ENCODE data around the gene TEF.

TEF gene

GRCh38 chr22:41415554-41415953, 33.8 kb downstream of the TEF start:
- no peaks in the 10 kb centered on the region for H3K9me2 ChIP-seq (ENCODE audit: low read depth, low read length)
- H3K27ac ChIP-seq (ENCODE audit: low read depth, low read length, poor library complexity, severe bottlenecking), result peak overlapping the region; percentile 82
- peak overlapping the region; percentile 87; the same call in 1 of the 2 replicates for H3K9ac ChIP-seq (ENCODE audit: low read length)
- peak overlapping the region; percentile 85 for H3K4me3 ChIP-seq (ENCODE audit: low read depth, low read length, poor library complexity, severe bottlenecking)
- H3K36me3 ChIP-seq (ENCODE audit: insufficient read depth, low read length), result peaks cover 7% of the 10 kb centered on the region; the same call in 1 of the 2 replicates
- H3K9me3 ChIP-seq (ENCODE audit: low read length), result no peaks in the 10 kb centered on the region
- peaks cover 5% of the 10 kb centered on the region; the same call in 1 of the 2 replicates for H3K79me2 ChIP-seq (ENCODE audit: insufficient read depth, low read length)
- peaks cover 37% of the 10 kb centered on the region for H3K4me1 ChIP-seq (ENCODE audit: insufficient read depth, low read length, severe bottlenecking)
- H3F3A ChIP-seq (ENCODE audit: insufficient read depth, low read length), result no peaks in the 10 kb centered on the region
- no peak overlapping the region for H2AFZ ChIP-seq (ENCODE audit: low read length)
- H3K4me2 ChIP-seq (ENCODE audit: low read length), result peak overlapping the region; percentile 79
- TF ChIP-seq CTCF (IDR thresholded peaks at IDR 0.05; ENCODE audit: low read length), result no peak
- no peak for TF ChIP-seq EZH2 (IDR thresholded peaks at IDR 0.05; ENCODE audit: borderline replicate concordance, low read length)
- no peaks in the 10 kb centered on the region for H3K27me3 ChIP-seq (ENCODE audit: insufficient read depth, low read length)
- no peaks in the 10 kb centered on the region for H4K20me1 ChIP-seq (ENCODE audit: insufficient read depth, low read length)

DNA sequence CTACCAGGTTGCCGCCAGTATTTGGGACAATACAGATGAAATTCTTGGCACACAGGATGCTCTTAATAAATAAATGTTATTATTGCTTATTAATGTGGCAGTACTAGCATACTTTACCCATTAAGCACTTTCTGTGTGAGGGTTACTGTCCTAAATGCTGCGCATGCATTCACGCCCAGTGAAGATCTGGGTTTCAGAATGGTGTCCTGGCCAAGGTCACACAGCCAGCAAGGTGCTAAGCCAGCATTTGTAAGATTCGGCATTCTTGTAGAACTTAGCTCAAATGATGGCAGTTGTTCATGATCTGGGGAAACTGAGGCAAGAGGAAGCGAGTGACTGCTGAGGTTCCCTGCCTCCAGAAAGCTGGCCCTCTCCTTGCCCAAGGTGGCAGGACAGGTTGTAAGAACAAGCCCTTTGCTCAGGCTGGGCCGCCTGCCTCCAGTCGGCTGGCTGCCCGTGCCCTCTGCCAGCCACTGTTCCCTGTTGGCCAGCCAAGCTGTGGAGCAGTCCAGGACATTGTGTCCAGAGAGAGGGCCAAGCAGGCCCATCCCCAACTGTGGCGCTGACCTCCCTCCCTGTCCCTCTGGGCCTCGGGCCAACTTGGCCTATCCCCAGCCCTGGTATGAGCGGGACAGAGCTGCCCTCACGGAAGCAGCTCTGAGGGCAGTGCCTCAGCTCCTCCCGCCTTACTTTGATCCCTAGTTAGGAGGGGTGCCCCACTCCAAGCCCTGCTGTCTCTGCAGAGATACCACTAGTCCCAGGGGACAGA, 36.1 kb downstream of the TEF start:
- Histone ChIP-seq H3K9ac (ENCODE audit: low read length) (no peak overlapping the region), H3K27me3 (ENCODE audit: insufficient read depth, low read length) (no peaks in the 10 kb centered on the region), H3K4me3 (ENCODE audit: low read depth, low read length, poor library complexity, severe bottlenecking) (no peak overlapping the region), H3K9me3 (ENCODE audit: low read length) (no peaks in the 10 kb centered on the region), H4K20me1 (ENCODE audit: insufficient read depth, low read length) (no peaks in the 10 kb centered on the region), H2AFZ (ENCODE audit: low read length) (no peak overlapping the region), H3K79me2 (ENCODE audit: insufficient read depth, low read length) (peaks cover 5% of the 10 kb centered on the region; the same call in 1 of the 2 replicates), H3F3A (ENCODE audit: insufficient read depth, low read length) (no peaks in the 10 kb centered on the region), H3K27ac (ENCODE audit: low read depth, low read length, poor library complexity, severe bottlenecking) (no peak overlapping the region), H3K4me1 (ENCODE audit: insufficient read depth, low read length, severe bottlenecking) (peaks cover 36% of the 10 kb centered on the region), H3K4me2 (ENCODE audit: low read length) (no peak overlapping the region), H3K36me3 (ENCODE audit: insufficient read depth, low read length) (peaks cover 7% of the 10 kb centered on the region; the same call in 1 of the 2 replicates), H3K9me2 (ENCODE audit: low read depth, low read length) (no peaks in the 10 kb centered on the region)
- TF ChIP-seq EZH2 (IDR thresholded peaks at IDR 0.05; ENCODE audit: borderline replicate concordance, low read length) (no peak), CTCF (IDR thresholded peaks at IDR 0.05; ENCODE audit: low read length) (no peak)

- peaks cover 35% of the 10 kb centered on the region for H3K4me1 ChIP-seq (ENCODE audit: insufficient read depth, low read length, severe bottlenecking)
- no peaks in the 10 kb centered on the region for H4K20me1 ChIP-seq (ENCODE audit: insufficient read depth, low read length)
- H3K4me2 ChIP-seq (ENCODE audit: low read length), result no peak overlapping the region
- no peak overlapping the region for H3K4me3 ChIP-seq (ENCODE audit: low read depth, low read length, poor library complexity, severe bottlenecking)
- no peak for TF ChIP-seq EZH2 (IDR thresholded peaks at IDR 0.05; ENCODE audit: borderline replicate concordance, low read length)
- no peak overlapping the region for H2AFZ ChIP-seq (ENCODE audit: low read length)
- H3F3A ChIP-seq (ENCODE audit: insufficient read depth, low read length), result no peaks in the 10 kb centered on the region
- peaks cover 5% of the 10 kb centered on the region; the same call in 1 of the 2 replicates for H3K79me2 ChIP-seq (ENCODE audit: insufficient read depth, low read length)
- peaks cover 8% of the 10 kb centered on the region; the same call in 1 of the 2 replicates for H3K36me3 ChIP-seq (ENCODE audit: insufficient read depth, low read length)
- H3K9ac ChIP-seq (ENCODE audit: low read length), result no peak overlapping the region
- H3K9me3 ChIP-seq (ENCODE audit: low read length), result no peaks in the 10 kb centered on the region
- no peaks in the 10 kb centered on the region for H3K9me2 ChIP-seq (ENCODE audit: low read depth, low read length)
- H3K27ac ChIP-seq (ENCODE audit: low read depth, low read length, poor library complexity, severe bottlenecking), result no peak overlapping the region
- no peaks in the 10 kb centered on the region for H3K27me3 ChIP-seq (ENCODE audit: insufficient read depth, low read length)
Observed at GRCh38 chr22:41418717-41419116, 37.0 kb downstream of the TEF start.
